Stomach (tissue), 9 donors: ENCODE data around the gene SLC32A1. TPM values are rescaled to one million over a fixed set of nuclear protein-coding genes. Genes with fewer than 3 reads are reported as not detected.

Experiments
- DNase-seq, 2 donors: peaks; one replicate each; pipeline versions ENCODE4 v3.0.0 to v3.0.0-alpha.2; 2013 to 2019
- H3K27ac ChIP-seq, 5 donors: fragments of 200-600 bp in 4 of 5; sonication (generic) in 4 of 5; one replicate each; pipeline ENCODE4 v1.5.1; 2013 to 2019; ENCODE audit warnings: mild to moderate bottlenecking in 1 of 5, moderate library complexity in 1 of 5
- H3K27me3 ChIP-seq, 3 donors: fragments of 200-600 bp; sonication (generic); one replicate each; pipeline ENCODE4 v1.5.1; 2017 to 2019; ENCODE audit warnings: mixed run types in 1 of 3
- H3K36me3 ChIP-seq, 4 donors: fragments of 200-600 bp; sonication (generic); 1 replicate in 3 of 4; 2 replicates in 1 of 4; pipeline ENCODE4 v1.5.1; 2016 to 2019
- H3K4me1 ChIP-seq, 4 donors: fragments of 200-600 bp; sonication (generic); one replicate each; pipeline ENCODE4 v1.5.1; 2016 to 2019
- H3K4me3 ChIP-seq, 4 donors: fragments of 200-600 bp; sonication (generic) in 3 of 4; one replicate each; pipeline ENCODE4 v1.5.1; 2016 to 2019; ENCODE audit warnings: mild to moderate bottlenecking in 1 of 4
- H3K9me3 ChIP-seq, 4 donors: fragments of 200-600 bp; sonication (generic); one replicate each; pipeline ENCODE4 v1.5.1; 2016 to 2019
- CTCF ChIP-seq, 7 experiments: fragments of 450-650 bp in 4 of 7; fragments of 200-600 bp in 3 of 7; sonication (generic) in 3 of 7; IDR thresholded peaks; one replicate each; pipeline ENCODE4 v1.5.1; 2016 to 2019; ENCODE audit warnings: antibody characterized with exemption in 7 of 7, control low read depth in 2 of 7, mild to moderate bottlenecking in 1 of 7
- EP300 ChIP-seq: sonication (generic); formaldehyde crosslinking; IDR thresholded peaks from one replicate; pipeline ENCODE4 v1.6.1; 2017; ENCODE audit warnings: antibody characterized with exemption
- POLR2A ChIP-seq, 4 donors: fragments of 450-650 bp; IDR thresholded peaks; one replicate each; pipeline ENCODE4 v1.6.1; 2016; ENCODE audit warnings: antibody characterized with exemption in 4 of 4, control low read depth in 2 of 4, mild to moderate bottlenecking in 1 of 4, moderate library complexity in 1 of 4
- POLR2AphosphoS5 ChIP-seq, 3 donors: sonication (generic); formaldehyde crosslinking; IDR thresholded peaks; one replicate each; pipeline ENCODE4 v1.6.1; 2016; ENCODE audit warnings: antibody characterized with exemption in 3 of 3
- WGBS, 5 donors: extraction: QIAGEN DNeasy Blood & Tissue Kit in 3 of 5; methylation state at CpG; one replicate each; pipeline versions ENCODE4 v1.1.5 to v1.1.7; 2013 to 2018; 5-methylcytosine and 5-hydroxymethylcytosine counted together
- intact Hi-C: fragments of 100-400 bp; cut with DNase I; formaldehyde crosslinking; loops from one replicate; pipeline ENCODE4 v1.15.1; 2023; ENCODE audit warnings: low total_unique reads
- polyA plus RNA-seq, 3 donors: library from polyadenylated mRNA; stranded (reverse); fragments of 200-250 nt; gene quantifications; one replicate each; pipeline ENCODE4 v1.2.3, GENCODE V29; 2013
- total RNA-seq, 5 donors: library from RNA; depleted of rRNA; stranded (reverse); fragments of >200 nt; gene quantifications; one replicate each; pipeline versions ENCODE4 v1.1.0 to v1.2.3, GENCODE V29; 2014 to 2016
- donor health status: healthy with polysubstance abuse.
- donor health status: Bipolar disorder and iron deficiency.
- donor health status: healthy.

The SLC32A1 gene
- total and polyA plus RNA-seq, 8 donors = not detected

- DNase-seq = peak; percentile 33 to 63
- H3K4me1 ChIP-seq = peaks cover 21 to 74% (median 47%) of the 10 kb centered on the region in 4 donors
- H3K4me3 ChIP-seq = no peak overlapping the region
- no peaks in the 10 kb centered on the region for H3K36me3 ChIP-seq
- WGBS, 5 donors = 9 to 14% (median 10%) methylated on average over 32 to 53 of the region's 53 CpGs
- TF ChIP-seq POLR2AphosphoS5 (IDR thresholded peaks at IDR 0.05) (no peak), CTCF (IDR thresholded peaks at IDR 0.05) (peak in 2 of 7 experiments; percentile 8 to 10), EP300 (no peak), POLR2A (IDR thresholded peaks at IDR 0.05) (no peak)
- H3K27me3 ChIP-seq = peaks cover 77 to 100% (median 100%) of the 10 kb centered on the region in 3 donors
- H3K9me3 ChIP-seq = peaks cover 0 to 11% (median 0%) of the 10 kb centered on the region in 4 donors
- no peak overlapping the region for H3K27ac ChIP-seq
- intact Hi-C loops = no loop called here
These were observed 1.9 kb downstream of the SLC32A1 start for GRCh38 chr20:38725931-38726803.

GRCh38 chr20:38726804-38727606 is 2.7 kb downstream of the SLC32A1 start:
- WGBS, 5 donors = 5 to 6% (median 5%) methylated on average over 39 to 43 of the region's 43 CpGs
- Histone ChIP-seq H3K27me3 (peaks cover 74 to 100% (median 100%) of the 10 kb centered on the region in 3 donors), H3K36me3 (no peaks in the 10 kb centered on the region), H3K9me3 (peaks cover 0 to 11% (median 0%) of the 10 kb centered on the region in 4 donors), H3K27ac (no peak overlapping the region), H3K4me1 (peaks cover 25 to 81% (median 54%) of the 10 kb centered on the region in 4 donors), H3K4me3 (no peak overlapping the region)
- DNase-seq = peak in 1 of 2 donors; percentile 58
- intact Hi-C loops = no loop called here
- TF ChIP-seq POLR2A (IDR thresholded peaks at IDR 0.05) = no peak
- no peak for TF ChIP-seq EP300
- TF ChIP-seq POLR2AphosphoS5 (IDR thresholded peaks at IDR 0.05) = no peak
- TF ChIP-seq CTCF (IDR thresholded peaks at IDR 0.05) = no peak

- no peak overlapping the region for H3K4me3 ChIP-seq
- DNase-seq = peak in 1 of 2 donors; percentile 14
- 6 to 10% (median 7%) methylated on average over 33 to 46 of the region's 46 CpGs for WGBS, 5 donors
- no peak overlapping the region for H3K27ac ChIP-seq
- H3K36me3 ChIP-seq = no peaks in the 10 kb centered on the region
- intact Hi-C loops = no loop called here
- H3K4me1 ChIP-seq = peaks cover 25 to 81% (median 54%) of the 10 kb centered on the region in 4 donors
- TF ChIP-seq POLR2AphosphoS5 (IDR thresholded peaks at IDR 0.05) = no peak
- no peak for TF ChIP-seq CTCF (IDR thresholded peaks at IDR 0.05)
- TF ChIP-seq POLR2A (IDR thresholded peaks at IDR 0.05) = no peak
- TF ChIP-seq EP300 = no peak
- peaks cover 74 to 100% (median 100%) of the 10 kb centered on the region in 3 donors for H3K27me3 ChIP-seq
- peaks cover 0 to 11% (median 0%) of the 10 kb centered on the region in 4 donors for H3K9me3 ChIP-seq
These were observed 3.4 kb downstream of the SLC32A1 start for GRCh38 chr20:38727607-38728190.
